H9 (cell line): ENCODE measurements around the gene DYRK2. TPM values are rescaled to one million over a fixed set of nuclear protein-coding genes. Genes with fewer than 3 reads are reported as not detected.

Experiments used
- DNase-seq: peaks from one replicate; pipeline ENCODE4 v3.0.0-alpha.2; 2017
- H2AFZ ChIP-seq: one replicate; pipeline ENCODE4 v1.6.1; 2013; ENCODE audit warnings: mild to moderate bottlenecking, low read length, control low read depth, moderate library complexity
- H2AK5ac ChIP-seq: 2 replicates; pipeline ENCODE4 v1.6.1; 2013; ENCODE audit warnings: low read length, control low read depth, mixed read lengths; ENCODE audit not compliant: insufficient read length
- H2BK120ac ChIP-seq: one replicate; pipeline ENCODE4 v1.6.1; 2013; ENCODE audit warnings: low read depth, mild to moderate bottlenecking, low read length, control low read depth, inconsistent platforms; ENCODE audit not compliant: poor library complexity, severe bottlenecking
- H2BK12ac ChIP-seq: 2 replicates; pipeline ENCODE4 v1.6.1; 2013; ENCODE audit warnings: low read length, control low read depth, mixed read lengths, low read depth; ENCODE audit not compliant: insufficient read length
- H2BK15ac ChIP-seq: 2 replicates; pipeline ENCODE4 v1.6.1; 2013; ENCODE audit warnings: low read depth, low read length, control low read depth
- H2BK20ac ChIP-seq: one replicate; pipeline ENCODE4 v1.6.1; 2013; ENCODE audit warnings: low read depth, mild to moderate bottlenecking, low read length, control low read depth, inconsistent platforms; ENCODE audit not compliant: poor library complexity, severe bottlenecking
- H2BK5ac ChIP-seq: 2 replicates; pipeline ENCODE4 v1.6.1; 2013; ENCODE audit warnings: low read length, control low read depth, mixed read lengths; ENCODE audit not compliant: insufficient read length
- H3K14ac ChIP-seq: 2 replicates; pipeline ENCODE4 v1.6.1; 2013; ENCODE audit warnings: low read length, control low read depth; ENCODE audit not compliant: insufficient read depth
- H3K18ac ChIP-seq: 2 replicates; pipeline ENCODE4 v1.6.1; 2013; ENCODE audit warnings: low read depth, mild to moderate bottlenecking, mixed read lengths, low read length, control low read depth; ENCODE audit not compliant: insufficient read length
- H3K23ac ChIP-seq: 2 replicates; pipeline ENCODE4 v1.6.1; 2013; ENCODE audit warnings: low read length, control low read depth, mixed read lengths, low read depth; ENCODE audit not compliant: insufficient read length
- H3K23me2 ChIP-seq: 2 replicates; pipeline ENCODE4 v1.6.1; 2013; ENCODE audit warnings: low read depth, mild to moderate bottlenecking, mixed read lengths, low read length, control low read depth; ENCODE audit not compliant: insufficient read length, poor library complexity, severe bottlenecking
- H3K27ac ChIP-seq: 2 replicates; pipeline ENCODE4 v1.5.1; 2013; ENCODE audit warnings: low read length, control low read depth, mixed read lengths, low read depth; ENCODE audit not compliant: insufficient read length
- H3K27me3 ChIP-seq: 2 replicates; pipeline ENCODE4 v1.6.1; 2013; ENCODE audit warnings: low read length, control low read depth, inconsistent platforms; ENCODE audit not compliant: insufficient read depth
- H3K4ac ChIP-seq: 2 replicates; pipeline ENCODE4 v1.6.1; 2013; ENCODE audit warnings: low read depth, mild to moderate bottlenecking, control low read depth, inconsistent platforms, low read length, moderate library complexity
- H3K4me1 ChIP-seq: 2 replicates; pipeline ENCODE4 v1.6.1; 2013; ENCODE audit warnings: low read length, control low read depth, inconsistent platforms; ENCODE audit not compliant: insufficient read depth
- H3K4me2 ChIP-seq: 2 replicates; pipeline ENCODE4 v1.6.1; 2013; ENCODE audit warnings: low read length, control low read depth, mixed read lengths; ENCODE audit not compliant: insufficient read length, insufficient read depth
- H3K56ac ChIP-seq: 2 replicates; pipeline ENCODE4 v1.6.1; 2013; ENCODE audit warnings: low read depth, mild to moderate bottlenecking, mixed read lengths, low read length, control low read depth; ENCODE audit not compliant: insufficient read length
- H3K79me1 ChIP-seq: 2 replicates; pipeline ENCODE4 v1.6.1; 2013; ENCODE audit warnings: low read depth, mild to moderate bottlenecking, moderate library complexity, low read length, control low read depth, inconsistent platforms; ENCODE audit not compliant: insufficient read depth, poor library complexity, severe bottlenecking
- H3K79me2 ChIP-seq: 2 replicates; pipeline ENCODE4 v1.6.1; 2013; ENCODE audit warnings: low read length, control low read depth, inconsistent platforms; ENCODE audit not compliant: insufficient read depth
- H3K9ac ChIP-seq: 2 replicates; pipeline ENCODE4 v1.6.1; 2013; ENCODE audit warnings: low read length, control low read depth, mixed read lengths; ENCODE audit not compliant: insufficient read length; ENCODE audit errors: extremely low read depth
- H3K9me3 ChIP-seq: one replicate; pipeline ENCODE4 v1.6.1; 2013; ENCODE audit warnings: low read depth, low read length, inconsistent platforms; ENCODE audit not compliant: control insufficient read depth
- H3T11ph ChIP-seq: one replicate; pipeline ENCODE4 v1.6.1; 2013; ENCODE audit warnings: mild to moderate bottlenecking, low read length, control low read depth, inconsistent platforms
- H4K20me1 ChIP-seq: one replicate; pipeline ENCODE4 v1.6.1; 2013; ENCODE audit not compliant: control insufficient read depth, insufficient read length, insufficient read depth
- H4K5ac ChIP-seq: 2 replicates; pipeline ENCODE4 v1.6.1; 2013; ENCODE audit warnings: low read depth, mild to moderate bottlenecking, mixed read lengths, low read length, control low read depth; ENCODE audit not compliant: insufficient read length
- H4K8ac ChIP-seq: replicated peaks from 2 replicates; pipeline ENCODE4 v1.6.1; 2013; ENCODE audit warnings: low read length, control low read depth, mixed read lengths, low read depth; ENCODE audit not compliant: insufficient read length
- H4K91ac ChIP-seq: 2 replicates; pipeline ENCODE4 v1.6.1; 2013; ENCODE audit warnings: low read depth, mild to moderate bottlenecking, moderate library complexity, mixed read lengths, low read length, control low read depth; ENCODE audit not compliant: insufficient read length
- H3K27ac Mint-ChIP-seq, 3 experiments: 2 replicates in 2 of 3; 3 replicates in 1 of 3; pipeline ENCODE4 v1.8.0; 2020 to 2021; ENCODE audit warnings: mixed read lengths in 3 of 3, mild to moderate bottlenecking in 1 of 3, moderate library complexity in 1 of 3
- H3K27me3 Mint-ChIP-seq: 2 replicates; pipeline ENCODE4 v1.8.0; 2021; ENCODE audit warnings: low read depth, mild to moderate bottlenecking, moderate library complexity, mixed read lengths
- H3K36me3 Mint-ChIP-seq, 3 experiments: 2 replicates in 2 of 3; 3 replicates in 1 of 3; pipeline ENCODE4 v1.8.0; 2020 to 2021; ENCODE audit warnings: low read depth in 3 of 3, mixed read lengths in 3 of 3; ENCODE audit not compliant: insufficient read depth in 1 of 3
- H3K4me1 Mint-ChIP-seq, 2 experiments: 2 replicates each; pipeline ENCODE4 v1.8.0; 2020; ENCODE audit warnings: mixed read lengths in 2 of 2
- H3K4me3 Mint-ChIP-seq, 2 experiments: 2 replicates in 1 of 2; 3 replicates in 1 of 2; pipeline ENCODE4 v1.8.0; 2020 to 2021; ENCODE audit warnings: mild to moderate bottlenecking in 2 of 2, mixed read lengths in 2 of 2, moderate library complexity in 1 of 2
- H3K9me3 Mint-ChIP-seq, 2 experiments: 2 replicates in 1 of 2; 3 replicates in 1 of 2; pipeline ENCODE4 v1.8.0; 2020; ENCODE audit warnings: mild to moderate bottlenecking in 2 of 2, mixed read lengths in 2 of 2, moderate library complexity in 1 of 2
- CTCF ChIP-seq: fragments of 200-600 bp; sonication (generic); conservative IDR thresholded peaks from 3 replicates; pipeline ENCODE4 v1.8.0; 2021; ENCODE audit warnings: antibody characterized with exemption, mild to moderate bottlenecking
- WGBS: extraction: QIAGEN DNeasy Blood & Tissue Kit; methylation state at CpG from one replicate; pipeline ENCODE4 v1.1.7; 2013; ENCODE audit warnings: missing lambda C conversion rate, low lambda C conversion rate, mixed read lengths; ENCODE audit not compliant: insufficient read length; ENCODE audit errors: extremely low coverage; 5-methylcytosine and 5-hydroxymethylcytosine counted together
- total RNA-seq: library from RNA; stranded (reverse); gene quantifications from 2 replicates; pipeline ENCODE4 v1.2.1, GENCODE V29; 2021

DYRK2 gene
- total RNA-seq, 1 experiment from 2014 or later = 40.6 TPM

DNA sequence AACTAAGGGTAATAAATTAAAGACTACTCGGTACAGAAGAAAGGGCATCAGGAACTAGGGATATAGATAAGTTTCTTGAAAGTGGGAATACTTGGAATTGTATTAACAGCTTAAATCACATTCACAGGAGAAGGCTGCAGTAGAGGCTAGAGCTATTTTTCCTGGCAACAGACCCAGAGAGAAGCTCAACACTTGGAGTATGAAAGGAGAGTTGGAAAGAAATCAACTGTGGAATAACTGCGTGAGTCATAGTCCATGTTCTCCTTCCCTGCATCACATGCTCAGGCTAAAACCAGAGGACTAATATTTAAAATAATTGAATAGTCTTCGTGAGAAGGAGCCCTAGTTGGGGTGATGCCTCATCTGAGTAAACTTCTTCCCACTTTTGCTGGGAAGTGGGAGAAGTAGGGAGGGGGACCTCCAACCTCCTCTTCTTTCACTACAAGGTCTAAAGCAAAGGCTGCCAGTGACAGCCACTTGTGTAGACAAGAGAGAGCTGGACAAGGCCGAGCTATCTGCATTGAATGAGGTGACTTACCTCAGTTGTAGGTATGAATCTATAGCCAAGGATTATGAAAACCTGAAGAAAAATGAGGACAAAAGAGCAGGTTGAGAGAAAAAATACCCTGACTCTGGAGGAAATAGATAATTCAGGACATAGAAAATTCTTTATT lies 32.7 kb downstream of the DYRK2 start:
- no peaks in the 10 kb centered on the region for H3K4me1 ChIP-seq
- H3T11ph ChIP-seq = no peak overlapping the region
- H3K27ac ChIP-seq = no peak overlapping the region
- H4K91ac ChIP-seq = no peak overlapping the region
- H2AK5ac ChIP-seq = no peak overlapping the region
- no CpG with 5 or more reads among the region's 4 CpGs for WGBS
- no peaks in the 10 kb centered on the region for H3K79me1 ChIP-seq
- Mint-ChIP-seq H3K4me3 (no peak overlapping the region), H3K36me3 (peaks cover 0 to 6% (median 2%) of the 10 kb centered on the region in 3 experiments; a peak in 4 of 7 replicates), H3K4me1 (peaks cover 11 to 21% of the 10 kb centered on the region in 2 experiments), H3K9me3 (no peaks in the 10 kb centered on the region), H3K27me3 (no peaks in the 10 kb centered on the region), H3K27ac (no peak overlapping the region)
- no peak overlapping the region for H3K18ac ChIP-seq
- H2BK120ac ChIP-seq = no peak overlapping the region
- no peak overlapping the region for H3K9ac ChIP-seq
- H3K14ac ChIP-seq = no peak overlapping the region
- DNase-seq = no peak
- H2BK20ac ChIP-seq = no peak overlapping the region
- no peak overlapping the region for H2BK5ac ChIP-seq
- no peak for TF ChIP-seq CTCF
- no peak overlapping the region for H3K23ac ChIP-seq
- no peaks in the 10 kb centered on the region for H3K27me3 ChIP-seq
- no peak overlapping the region for H3K56ac ChIP-seq
- H2BK12ac ChIP-seq = no peak overlapping the region
- H4K8ac ChIP-seq = no peak overlapping the region
- no peak overlapping the region for H4K5ac ChIP-seq
- H3K4me2 ChIP-seq = no peak overlapping the region
- no peaks in the 10 kb centered on the region for H3K23me2 ChIP-seq
- H3K4ac ChIP-seq = no peak overlapping the region
- no peaks in the 10 kb centered on the region for H3K79me2 ChIP-seq
- no peaks in the 10 kb centered on the region for H4K20me1 ChIP-seq
- H2BK15ac ChIP-seq = no peak overlapping the region
- H2AFZ ChIP-seq = no peak overlapping the region
- no peaks in the 10 kb centered on the region for H3K9me3 ChIP-seq
